ENCODE measurements around the gene TTC12. TPM values are rescaled to one million over a fixed set of nuclear protein-coding genes. Genes with fewer than 3 reads are reported as not detected.
A peak's percentile ranks its signal among the peaks of the same experiment; 100 is the strongest.

Gene TTC12
- total and polyA plus RNA-seq, 4 donors: 6.4 to 43.2 (median 19.0) TPM

- H3K27ac ChIP-seq (ENCODE audit: low read depth in 1 of 2, low read length in 1 of 2): no peak overlapping the region
- WGBS, 2 donors: 73 to 77% methylated on average over 5 of the region's 5 CpGs
- H3K4me1 ChIP-seq (ENCODE audit: control insufficient read depth in 5 of 5, insufficient read depth in 5 of 5, low read length in 5 of 5): peaks cover 0 to under 1% (median 0%) of the 10 kb centered on the region in 5 donors
- ATAC-seq (ENCODE audit: insufficient read depth, low FRiP score) (no peak), DNase-seq (no peak)
- no peaks in the 10 kb centered on the region for H3K27me3 ChIP-seq (ENCODE audit: control insufficient read depth in 3 of 3, insufficient read depth in 3 of 3, low read length in 2 of 3)
- no peak overlapping the region for H3K4me3 ChIP-seq
- TF ChIP-seq CTCF (IDR thresholded peaks at IDR 0.05; ENCODE audit: control extremely low read depth, extremely low read depth): no peak
- H3K36me3 ChIP-seq (ENCODE audit: control insufficient read depth in 4 of 4, insufficient read depth in 4 of 4, low read length in 4 of 4): no peaks in the 10 kb centered on the region
- peaks cover 0 to 2% (median 0%) of the 10 kb centered on the region in 4 donors for H3K9me3 ChIP-seq (ENCODE audit: control insufficient read depth in 4 of 4, insufficient read depth in 3 of 4, low read length in 3 of 4)
- H3K9ac ChIP-seq (ENCODE audit: insufficient read depth in 1 of 2, low read length in 2 of 2): no peak overlapping the region
Observed at GRCh38 chr11:113400631-113401230, 86.3 kb downstream of the TTC12 start.

DNA sequence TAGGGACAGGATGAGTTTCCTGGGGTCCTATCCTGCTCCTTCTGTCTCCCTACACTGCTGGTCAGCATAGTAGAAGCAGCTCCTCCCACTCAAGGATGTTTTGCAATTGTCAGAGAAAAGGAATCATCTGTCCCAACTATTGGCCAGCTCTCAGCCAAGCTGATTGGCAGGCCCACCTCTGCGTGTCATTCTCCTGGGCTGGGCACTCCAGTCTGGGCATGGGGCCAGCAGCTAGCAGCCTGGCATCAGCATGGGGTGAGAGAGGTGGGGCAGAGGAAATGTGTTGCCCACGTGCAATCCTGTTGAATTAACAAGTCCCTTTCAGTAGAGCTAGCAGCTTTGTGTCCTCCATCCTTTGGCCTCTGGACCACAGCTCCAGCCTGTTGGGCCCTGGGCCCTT, 87.3 kb downstream of the TTC12 start:
- no peak overlapping the region for H3K9ac ChIP-seq (ENCODE audit: insufficient read depth in 1 of 2, low read length in 2 of 2)
- H3K27ac ChIP-seq (ENCODE audit: low read depth in 1 of 2, low read length in 1 of 2): no peak overlapping the region

DNA sequence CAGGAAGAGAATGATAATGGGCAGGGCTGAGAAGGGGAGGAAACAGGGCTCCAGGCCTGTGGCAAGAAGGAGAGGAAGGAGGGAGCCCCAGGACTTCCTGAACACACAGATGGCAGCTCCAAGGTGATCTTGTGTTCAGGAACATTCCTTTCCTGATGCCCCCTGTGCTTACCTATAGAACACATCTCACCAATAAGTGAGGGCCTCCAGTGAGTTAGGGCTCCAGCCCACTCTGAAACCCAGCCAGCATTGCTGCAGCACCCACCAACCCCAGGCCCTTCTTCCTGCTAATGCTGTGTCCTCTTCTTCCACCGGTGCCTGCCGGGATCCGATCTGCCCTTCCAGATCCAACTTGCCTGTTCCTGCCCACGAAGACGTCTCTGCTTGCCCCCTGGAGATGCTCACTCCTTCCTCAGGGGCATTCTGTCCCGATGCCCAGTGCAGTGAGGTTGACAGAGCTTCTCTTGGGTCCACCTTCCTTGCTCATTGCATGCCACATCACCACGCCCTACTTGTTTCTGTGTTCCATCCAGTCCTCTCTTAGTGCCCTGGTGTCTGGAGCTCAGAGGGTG, 90.6 kb downstream of the TTC12 start:
- DNase-seq (no peak), ATAC-seq (ENCODE audit: insufficient read depth, low FRiP score) (no peak)
- TF ChIP-seq CTCF (IDR thresholded peaks at IDR 0.05; ENCODE audit: control extremely low read depth, extremely low read depth): no peak
- H3K4me1 ChIP-seq (ENCODE audit: control insufficient read depth in 5 of 5, insufficient read depth in 5 of 5, low read length in 5 of 5): peaks cover 0 to 2% (median 0%) of the 10 kb centered on the region in 5 donors
- no peaks in the 10 kb centered on the region for H3K27me3 ChIP-seq (ENCODE audit: control insufficient read depth in 3 of 3, insufficient read depth in 3 of 3, low read length in 2 of 3)
- no peaks in the 10 kb centered on the region for H3K36me3 ChIP-seq (ENCODE audit: control insufficient read depth in 4 of 4, insufficient read depth in 4 of 4, low read length in 4 of 4)
- no peaks in the 10 kb centered on the region for H3K9me3 ChIP-seq (ENCODE audit: control insufficient read depth in 4 of 4, insufficient read depth in 3 of 4, low read length in 3 of 4)
- H3K9ac ChIP-seq (ENCODE audit: insufficient read depth in 1 of 2, low read length in 2 of 2): no peak overlapping the region
- H3K4me3 ChIP-seq: no peak overlapping the region
- 89 to 92% methylated on average over 7 of the region's 7 CpGs for WGBS, 2 donors
- no peak overlapping the region for H3K27ac ChIP-seq (ENCODE audit: low read depth in 1 of 2, low read length in 1 of 2)

More for the DNA sequence above, 87.3 kb downstream of the TTC12 start:
- ATAC-seq (ENCODE audit: insufficient read depth, low FRiP score) (no peak), DNase-seq (peak; percentile 32 to 76 (median 63))
- 6 to 12% methylated on average over 2 of the region's 2 CpGs for WGBS, 2 donors
- H3K4me3 ChIP-seq: no peak overlapping the region
- H3K36me3 ChIP-seq (ENCODE audit: control insufficient read depth in 4 of 4, insufficient read depth in 4 of 4, low read length in 4 of 4): no peaks in the 10 kb centered on the region
- no peak for TF ChIP-seq CTCF (IDR thresholded peaks at IDR 0.05; ENCODE audit: control extremely low read depth, extremely low read depth)
- no peaks in the 10 kb centered on the region for H3K27me3 ChIP-seq (ENCODE audit: control insufficient read depth in 3 of 3, insufficient read depth in 3 of 3, low read length in 2 of 3)
- peaks cover 0 to 2% (median 0%) of the 10 kb centered on the region in 5 donors for H3K4me1 ChIP-seq (ENCODE audit: control insufficient read depth in 5 of 5, insufficient read depth in 5 of 5, low read length in 5 of 5)
- H3K9me3 ChIP-seq (ENCODE audit: control insufficient read depth in 4 of 4, insufficient read depth in 3 of 4, low read length in 3 of 4): peaks cover 0 to 2% (median 0%) of the 10 kb centered on the region in 4 donors
